HT-29 (cell line): ENCODE data around the gene STXBP2. TPM values are rescaled to one million over a fixed set of nuclear protein-coding genes. Genes with fewer than 3 reads are reported as not detected.

Source experiments
- DNase-seq: peaks from one replicate; pipeline ENCODE4 v3.0.0-alpha.2; 2015; ENCODE audit warnings: low spot score
- small RNA-seq: library from RNA; depleted of rRNA; stranded (forward); fragments of <200 nt; gene quantifications from one replicate; pipeline ENCODE3, GENCODE V24; 2014
- total RNA-seq: library from RNA; depleted of rRNA; stranded (reverse); fragments of >200 nt; shearing (Covaris generic); gene quantifications from 2 replicates; pipeline ENCODE4 v1.2.3, GENCODE V29; 2014; rRNA removed

Gene STXBP2
- total RNA-seq, 1 experiment from 2014 or later, result 73.3 TPM

DNA sequence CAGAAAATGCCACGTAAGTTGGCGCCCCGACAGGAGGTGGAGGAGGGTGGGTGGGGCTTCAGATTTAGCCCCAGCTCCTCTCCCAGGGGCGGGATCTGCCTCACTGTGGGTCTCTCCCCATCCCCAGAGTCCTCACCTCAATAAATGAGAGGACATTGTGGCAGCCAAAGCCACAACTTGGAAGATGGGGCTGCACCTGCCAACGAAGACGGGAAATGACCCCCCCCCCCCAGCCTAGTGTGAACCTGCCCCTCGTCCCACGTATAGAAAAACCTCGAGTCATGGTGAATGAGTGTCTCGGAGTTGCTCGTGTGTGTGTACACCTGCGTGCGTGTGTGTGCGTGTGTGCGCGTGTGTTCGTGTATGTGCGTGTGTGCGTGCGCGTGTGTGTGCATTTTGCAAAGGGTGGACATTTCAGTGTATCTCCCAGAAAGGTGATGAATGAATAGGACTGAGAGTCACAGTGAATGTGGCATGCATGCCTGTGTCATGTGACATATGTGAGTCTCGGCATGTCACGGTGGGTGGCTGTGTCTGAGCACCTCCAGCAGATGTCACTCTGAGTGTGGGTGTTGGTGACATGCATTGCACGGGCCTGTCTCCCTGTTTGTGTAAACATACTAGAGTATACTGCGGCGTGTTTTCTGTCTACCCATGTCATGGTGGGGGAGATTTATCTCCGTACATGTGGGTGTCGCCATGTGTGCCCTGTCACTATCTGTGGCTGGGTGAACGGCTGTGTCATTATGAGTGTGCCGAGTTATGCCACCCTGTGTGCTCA is 42.3 kb downstream of the STXBP2 start:
- DNase-seq, result peak; percentile 33

DNA sequence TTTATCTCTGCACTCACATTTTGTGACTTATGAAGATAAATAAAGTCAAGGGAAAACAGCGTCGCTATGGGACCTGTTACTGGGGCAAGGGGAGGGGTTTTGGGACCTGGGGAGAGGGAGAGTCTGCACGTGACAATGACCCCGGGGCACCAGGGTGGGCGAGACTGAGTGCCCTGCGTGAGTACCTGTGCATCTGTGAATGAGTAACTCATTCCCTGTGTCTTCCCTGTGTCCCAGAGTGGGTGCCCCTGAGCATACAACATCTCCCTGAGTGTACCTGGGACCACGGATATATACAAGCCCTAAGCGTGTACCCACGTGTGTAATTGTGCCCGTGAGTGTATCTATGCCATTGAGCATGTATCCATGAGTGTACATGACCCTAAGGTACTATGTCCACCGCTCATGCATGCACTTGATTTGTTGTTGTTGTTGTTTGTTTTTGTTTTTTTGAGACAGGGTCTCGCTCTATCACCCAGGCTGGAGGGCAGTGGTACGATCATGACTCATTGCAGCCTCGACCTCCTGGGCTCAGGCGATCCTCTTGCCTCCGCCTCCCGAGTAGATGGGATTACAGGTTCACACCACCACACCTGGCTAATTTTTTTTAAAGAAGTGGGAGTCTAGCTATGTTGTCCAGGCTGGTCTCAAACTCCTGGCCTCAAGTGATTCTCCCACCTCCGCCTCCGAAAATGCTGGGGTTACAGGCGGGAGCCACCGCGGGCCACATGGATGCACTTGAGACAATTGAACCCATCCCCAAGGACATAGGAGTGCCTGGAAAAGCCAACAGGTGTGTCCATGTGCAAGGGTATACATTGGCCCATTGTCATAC is 43.1 kb downstream of the STXBP2 start:
- no peak for DNase-seq

GRCh38 chr19:7680606-7681339 is 43.9 kb downstream of the STXBP2 start, which contains the start of gene TRAPPC5:
Gene TRAPPC5, plus strand, starts transcription at chr19:7680833. Its CDS starts 1,421 bp downstream, at chr19:7682254.
- DNase-seq, result peak; percentile 66

DNA sequence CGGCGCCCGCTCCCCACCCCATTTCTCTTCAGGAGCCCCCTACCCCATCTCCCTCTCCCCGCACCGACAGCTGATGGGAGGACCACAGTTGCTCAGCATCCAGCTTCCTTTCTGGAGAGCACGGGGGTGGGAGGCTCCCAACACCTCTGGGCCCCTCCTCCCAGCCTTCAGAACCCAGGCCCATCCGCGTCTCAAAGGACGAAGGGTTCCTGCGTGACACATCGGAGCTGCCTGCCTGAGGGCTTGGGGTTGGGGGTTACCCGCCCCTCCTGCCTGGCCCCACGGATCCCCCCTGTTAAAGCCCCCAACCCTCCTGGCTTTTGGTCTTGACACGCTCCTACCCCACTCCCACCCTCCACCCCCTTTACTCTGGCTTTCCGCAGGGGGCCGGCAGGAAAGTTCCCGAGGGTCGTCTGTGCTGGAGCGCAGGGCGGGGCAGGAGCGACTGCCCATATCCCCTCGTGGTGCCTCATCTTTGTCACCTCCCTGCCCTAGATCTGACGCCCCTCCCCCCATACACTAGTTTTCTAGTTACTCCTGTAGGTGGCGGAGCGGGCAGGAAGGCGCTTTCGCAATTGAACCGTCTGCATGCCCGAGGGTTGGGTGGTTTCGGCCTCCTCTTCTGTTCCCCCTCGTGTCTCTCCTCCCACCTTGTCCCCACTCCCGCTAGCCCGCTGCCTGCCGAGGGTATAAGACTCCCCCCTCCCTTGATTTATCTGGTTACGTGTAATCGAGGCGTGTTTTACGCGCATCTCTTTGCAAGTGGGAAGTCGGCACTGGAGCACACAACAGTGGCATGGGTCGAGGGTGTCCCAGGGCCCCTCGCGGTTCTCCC is 44.6 kb downstream of the STXBP2 start:
- peak; percentile 13 for DNase-seq

DNA sequence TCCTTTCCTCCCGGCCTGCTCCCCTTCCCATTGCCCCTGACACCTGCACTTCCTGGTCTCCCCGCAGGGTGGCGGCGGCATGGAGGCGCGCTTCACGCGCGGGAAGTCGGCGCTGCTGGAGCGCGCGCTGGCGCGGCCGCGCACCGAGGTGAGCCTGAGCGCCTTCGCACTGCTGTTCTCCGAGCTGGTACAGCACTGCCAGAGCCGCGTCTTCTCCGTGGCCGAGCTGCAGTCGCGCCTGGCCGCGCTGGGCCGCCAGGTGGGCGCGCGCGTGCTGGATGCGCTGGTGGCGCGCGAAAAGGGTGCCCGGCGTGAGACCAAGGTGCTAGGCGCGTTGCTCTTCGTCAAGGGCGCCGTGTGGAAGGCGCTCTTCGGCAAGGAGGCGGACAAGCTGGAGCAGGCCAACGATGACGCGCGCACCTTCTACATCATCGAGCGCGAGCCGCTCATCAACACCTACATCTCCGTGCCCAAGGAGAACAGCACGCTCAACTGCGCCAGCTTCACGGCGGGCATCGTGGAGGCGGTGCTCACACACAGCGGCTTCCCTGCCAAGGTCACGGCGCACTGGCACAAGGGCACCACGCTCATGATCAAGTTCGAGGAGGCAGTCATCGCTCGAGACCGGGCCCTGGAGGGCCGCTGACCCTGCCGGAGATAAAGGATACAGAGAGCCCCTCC is 45.4 kb downstream of the STXBP2 start:
- no peak for DNase-seq

DNA sequence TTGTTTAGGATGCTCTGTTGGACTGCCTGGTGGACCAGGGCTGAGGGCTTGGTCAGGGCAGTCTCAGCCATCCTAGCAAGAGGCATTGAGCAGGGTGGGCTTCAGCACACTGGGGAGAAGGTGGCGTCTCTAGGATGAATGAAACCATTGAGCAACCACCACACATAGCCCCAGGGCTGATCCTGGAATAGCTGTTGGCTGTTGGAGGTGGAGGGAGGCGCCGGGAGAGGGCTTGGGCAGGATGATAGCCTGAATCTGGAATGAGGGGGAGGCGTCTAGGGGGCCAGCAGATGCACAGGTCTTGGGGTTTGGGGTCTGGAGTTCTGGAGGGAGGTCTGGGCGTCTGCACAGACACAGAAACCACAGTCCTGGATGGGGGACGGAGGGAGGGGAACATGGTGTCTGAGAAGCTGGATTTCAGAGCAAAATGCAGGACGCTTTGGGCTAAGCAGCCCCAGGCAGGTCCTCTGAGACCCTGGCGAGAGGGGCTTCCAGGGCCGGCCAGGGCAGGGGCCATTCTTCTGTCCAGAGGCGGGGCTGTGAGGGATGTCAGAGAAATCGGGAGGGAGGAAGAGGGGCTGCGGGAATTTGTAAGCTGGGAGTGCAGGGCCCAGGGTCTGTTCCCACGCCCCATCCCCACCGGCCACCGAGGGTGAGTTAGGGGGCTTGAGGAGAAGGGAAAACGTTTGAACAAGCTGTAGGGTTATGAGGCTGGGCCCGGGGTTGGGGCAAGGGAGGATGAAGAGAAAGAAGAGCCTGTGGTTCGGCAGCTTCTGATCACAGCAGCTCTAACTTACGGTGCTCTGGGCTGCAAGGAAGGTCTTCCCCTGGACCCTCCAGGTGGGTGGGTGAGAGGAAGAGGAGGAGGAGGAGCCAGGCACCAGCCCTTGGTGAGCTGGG is 48.9 kb downstream of the STXBP2 start:
- DNase-seq, result no peak

DNA sequence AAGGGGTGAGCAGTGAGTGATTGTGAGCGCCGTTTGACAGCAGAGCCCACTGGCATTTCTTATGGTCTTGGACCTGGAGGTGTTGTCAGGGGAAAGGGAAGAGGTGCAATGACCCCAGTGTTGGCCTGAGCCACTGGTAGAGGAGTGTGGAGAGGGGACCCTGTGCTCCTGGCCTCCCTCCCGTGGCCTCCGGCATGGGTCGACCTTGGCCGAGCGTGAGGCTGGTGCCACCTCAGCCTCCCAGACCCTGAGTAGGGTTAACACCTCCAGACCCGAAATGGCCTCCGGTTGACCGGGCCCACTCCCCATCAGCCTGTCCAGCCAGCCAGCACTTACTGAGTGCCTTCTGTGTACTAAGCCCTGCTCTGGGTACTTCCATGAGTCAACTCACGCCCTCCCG is 50.3 kb downstream of the STXBP2 start:
- DNase-seq, result no peak

GRCh38 chr19:7689165-7689564 is 52.3 kb downstream of the STXBP2 start:
- DNase-seq, result no peak

DNA sequence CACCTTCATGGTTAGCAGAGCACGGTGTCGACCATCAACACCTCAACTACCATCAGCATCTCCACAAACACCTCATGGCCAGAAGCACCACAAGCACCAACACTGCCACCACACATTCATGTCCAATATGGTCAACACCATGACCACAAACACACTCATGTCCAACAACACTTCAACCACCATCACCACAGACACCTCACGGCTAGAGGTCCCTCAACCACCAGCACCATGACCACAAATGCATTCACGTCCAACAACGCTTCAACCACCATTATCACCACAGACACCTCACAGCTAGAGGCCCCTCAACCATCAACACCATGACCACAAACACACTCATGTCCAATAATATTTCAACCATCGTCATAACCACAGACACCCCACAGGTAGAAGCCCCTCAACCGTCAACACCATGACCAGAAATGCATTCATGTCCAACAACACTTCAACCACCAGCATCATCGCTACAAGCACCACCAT is 53.9 kb downstream of the STXBP2 start:
- DNase-seq, result no peak

DNA sequence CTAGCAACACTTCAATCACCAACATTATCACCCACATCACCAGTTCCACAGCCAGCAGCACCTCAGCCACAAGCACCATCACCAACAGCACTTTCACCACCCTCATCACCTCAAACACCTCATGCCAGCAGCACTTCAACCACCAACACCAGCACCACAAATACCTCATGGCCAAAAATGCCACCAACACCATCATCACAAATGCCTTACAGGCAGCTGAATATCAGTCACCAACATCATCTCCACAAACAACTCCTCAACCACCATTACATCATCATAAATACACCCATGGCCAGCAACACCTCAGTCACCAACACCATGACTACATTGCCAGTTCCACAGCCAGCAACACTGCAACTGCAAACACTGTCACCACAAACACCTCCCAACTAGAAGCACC is 54.6 kb downstream of the STXBP2 start:
- DNase-seq, result no peak

DNA sequence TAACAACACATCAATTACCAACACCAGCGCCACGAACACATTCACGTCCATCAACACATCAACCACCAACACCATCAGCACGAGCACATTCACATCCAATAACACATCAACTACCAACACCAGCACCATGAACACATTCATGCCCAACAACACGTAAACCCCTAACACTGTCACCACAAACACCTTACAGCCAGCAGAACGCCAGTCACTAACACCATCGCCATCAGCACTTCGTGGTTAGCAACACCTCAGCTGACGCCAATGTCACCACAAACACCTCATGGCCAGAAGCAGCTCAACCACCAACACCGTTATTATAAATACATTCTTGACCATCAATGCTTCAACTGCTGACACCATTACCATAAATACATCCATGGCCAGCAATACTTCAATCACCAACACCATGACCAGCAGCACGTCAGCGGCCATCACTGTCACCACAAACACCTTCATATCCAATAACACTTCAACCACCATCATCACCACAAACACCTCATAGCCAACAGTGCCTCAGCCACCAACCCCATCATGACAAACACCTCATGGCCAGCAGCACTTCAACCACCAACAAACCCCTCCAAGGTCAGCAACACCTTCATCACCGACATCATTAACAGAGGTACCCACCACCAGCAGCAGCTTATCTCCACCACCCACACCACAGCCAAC is 55.6 kb downstream of the STXBP2 start:
- DNase-seq, result no peak

DNA sequence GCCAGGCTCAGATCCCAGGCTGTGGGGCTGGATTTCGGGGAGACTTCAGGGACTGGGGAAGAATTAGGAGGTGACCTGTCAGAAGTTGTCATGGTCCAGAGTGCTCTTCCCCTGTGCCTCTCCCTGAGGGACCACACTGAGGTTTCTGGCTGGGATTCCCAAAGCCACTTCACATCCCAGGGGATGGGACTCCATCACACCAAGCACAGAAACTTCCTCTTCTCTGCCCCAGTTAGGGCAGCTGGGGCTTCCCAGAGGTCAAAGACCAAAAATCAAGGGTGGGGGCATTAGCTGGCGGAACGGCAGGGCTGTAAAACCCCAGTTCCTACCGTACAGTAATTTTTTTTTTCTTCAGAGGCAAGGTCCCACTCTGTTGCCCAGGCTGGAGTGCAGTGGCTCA is 57.6 kb downstream of the STXBP2 start:
- DNase-seq, result no peak

Small RNA genes within 50 kb of the gene (small RNA-seq; reads per million reads assigned to genes)
- not detected for gene MIR6792

Other genes starting within 250 kb of the STXBP2 start
- 4.0 and 6.4 TPM in 2 replicates for gene PEX11G, start 148.1 kb upstream of the STXBP2 start, total RNA-seq
- 4.2 and 5.6 TPM in 2 replicates for gene ZNF358, start 121.0 kb upstream of the STXBP2 start, total RNA-seq
- gene MCOLN1, start 114.5 kb upstream of the STXBP2 start, total RNA-seq, result 7.1 and 7.5 TPM in 2 replicates
- 61.3 and 74.3 TPM in 2 replicates for gene PNPLA6, start 101.4 kb upstream of the STXBP2 start, total RNA-seq
- 29.8 and 37.0 TPM in 2 replicates for gene CAMSAP3, start 41.2 kb upstream of the STXBP2 start, total RNA-seq
- gene XAB2, start 7.6 kb upstream of the STXBP2 start, total RNA-seq, result 48.4 and 51.9 TPM in 2 replicates
- 26.6 and 27.7 TPM in 2 replicates for gene PET100, start 7.3 kb upstream of the STXBP2 start, total RNA-seq
- not detected in 2 replicates for gene PCP2, start 3.4 kb upstream of the STXBP2 start, total RNA-seq
- not detected in 2 replicates for gene RETN, start 31.9 kb downstream of the STXBP2 start, total RNA-seq
- not detected in 2 replicates for gene MCEMP1, start 40.0 kb downstream of the STXBP2 start, total RNA-seq
- 112 and 113 TPM in 2 replicates for gene TRAPPC5, start 43.7 kb downstream of the STXBP2 start, total RNA-seq
- not detected in 2 replicates for gene FCER2, start 65.0 kb downstream of the STXBP2 start, total RNA-seq
- not detected in 2 replicates for gene CLEC4G, start 95.0 kb downstream of the STXBP2 start, total RNA-seq
- not detected in 2 replicates for gene CD209, start 110.4 kb downstream of the STXBP2 start, total RNA-seq
- not detected in 2 replicates for gene CLEC4M, start 126.1 kb downstream of the STXBP2 start, total RNA-seq
- 4.0 and 4.4 TPM in 2 replicates for gene EVI5L, start 193.1 kb downstream of the STXBP2 start, total RNA-seq
- gene PRR36, start 237.3 kb downstream of the STXBP2 start, total RNA-seq, result 0.31 and 1.6 TPM in 2 replicates